ENCODE data around the gene RPS15. TPM values are rescaled to one million over a fixed set of nuclear protein-coding genes. Genes with fewer than 3 reads are reported as not detected.

RPS15 gene
- total RNA-seq, 1 donor from 2014 or later: 3,178 TPM

DNA sequence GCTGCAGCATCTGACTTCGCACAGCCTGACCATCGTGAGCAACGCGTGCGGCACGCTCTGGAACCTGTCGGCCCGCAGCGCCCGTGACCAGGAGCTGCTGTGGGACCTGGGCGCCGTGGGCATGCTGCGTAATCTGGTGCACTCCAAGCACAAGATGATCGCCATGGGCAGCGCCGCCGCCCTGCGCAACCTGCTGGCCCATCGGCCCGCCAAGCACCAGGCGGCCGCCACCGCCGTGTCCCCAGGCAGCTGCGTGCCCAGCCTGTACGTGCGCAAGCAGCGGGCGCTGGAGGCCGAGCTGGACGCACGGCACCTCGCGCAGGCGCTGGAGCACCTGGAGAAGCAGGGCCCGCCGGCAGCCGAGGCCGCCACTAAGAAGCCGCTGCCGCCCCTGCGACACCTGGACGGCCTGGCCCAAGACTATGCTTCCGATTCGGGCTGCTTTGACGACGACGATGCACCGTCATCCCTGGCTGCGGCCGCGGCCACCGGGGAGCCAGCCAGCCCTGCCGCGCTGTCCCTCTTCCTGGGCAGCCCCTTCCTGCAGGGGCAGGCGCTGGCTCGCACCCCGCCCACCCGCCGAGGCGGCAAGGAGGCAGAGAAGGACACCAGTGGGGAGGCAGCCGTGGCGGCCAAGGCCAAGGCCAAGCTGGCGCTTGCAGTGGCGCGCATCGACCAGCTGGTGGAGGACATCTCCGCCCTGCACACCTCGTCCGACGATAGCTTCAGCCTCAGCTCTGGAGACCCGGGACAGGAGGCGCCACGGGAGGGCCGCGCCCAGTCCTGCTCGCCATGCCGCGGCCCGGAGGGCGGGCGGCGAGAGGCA lies 27.2 kb downstream of the RPS15 start:
- Histone ChIP-seq H3K27me3 (ENCODE audit: control insufficient read depth, insufficient read depth, low read length) (peaks cover 49% of the 10 kb centered on the region), H3K4me3 (ENCODE audit: low read depth, low read length) (no peak overlapping the region), H3K36me3 (ENCODE audit: control insufficient read depth, insufficient read depth, low read length) (no peaks in the 10 kb centered on the region)
- no peak for DNase-seq (ENCODE audit: low read depth)
- peak; percentile 61 for TF ChIP-seq CTCF (IDR thresholded peaks at IDR 0.05; ENCODE audit: insufficient read depth, low read length, poor library complexity, severe bottlenecking)

DNA sequence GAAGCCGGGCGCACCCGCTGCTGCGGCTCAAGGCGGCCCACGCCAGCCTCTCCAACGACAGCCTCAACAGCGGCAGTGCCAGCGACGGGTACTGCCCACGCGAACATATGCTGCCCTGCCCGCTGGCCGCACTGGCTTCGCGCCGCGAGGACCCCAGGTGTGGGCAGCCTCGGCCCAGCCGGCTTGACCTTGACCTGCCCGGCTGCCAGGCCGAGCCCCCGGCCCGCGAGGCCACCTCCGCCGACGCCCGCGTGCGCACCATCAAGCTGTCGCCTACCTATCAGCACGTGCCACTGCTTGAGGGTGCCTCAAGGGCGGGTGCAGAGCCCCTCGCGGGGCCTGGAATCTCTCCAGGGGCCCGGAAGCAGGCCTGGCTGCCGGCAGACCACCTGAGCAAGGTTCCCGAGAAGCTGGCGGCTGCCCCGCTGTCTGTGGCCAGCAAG lies 27.8 kb downstream of the RPS15 start:
- DNase-seq (ENCODE audit: low read depth): no peak
- H3K27me3 ChIP-seq (ENCODE audit: control insufficient read depth, insufficient read depth, low read length): peaks cover 56% of the 10 kb centered on the region
- no peaks in the 10 kb centered on the region for H3K36me3 ChIP-seq (ENCODE audit: control insufficient read depth, insufficient read depth, low read length)
- no peak overlapping the region for H3K4me3 ChIP-seq (ENCODE audit: low read depth, low read length)
- no peak for TF ChIP-seq CTCF (IDR thresholded peaks at IDR 0.05; ENCODE audit: insufficient read depth, low read length, poor library complexity, severe bottlenecking)

DNA sequence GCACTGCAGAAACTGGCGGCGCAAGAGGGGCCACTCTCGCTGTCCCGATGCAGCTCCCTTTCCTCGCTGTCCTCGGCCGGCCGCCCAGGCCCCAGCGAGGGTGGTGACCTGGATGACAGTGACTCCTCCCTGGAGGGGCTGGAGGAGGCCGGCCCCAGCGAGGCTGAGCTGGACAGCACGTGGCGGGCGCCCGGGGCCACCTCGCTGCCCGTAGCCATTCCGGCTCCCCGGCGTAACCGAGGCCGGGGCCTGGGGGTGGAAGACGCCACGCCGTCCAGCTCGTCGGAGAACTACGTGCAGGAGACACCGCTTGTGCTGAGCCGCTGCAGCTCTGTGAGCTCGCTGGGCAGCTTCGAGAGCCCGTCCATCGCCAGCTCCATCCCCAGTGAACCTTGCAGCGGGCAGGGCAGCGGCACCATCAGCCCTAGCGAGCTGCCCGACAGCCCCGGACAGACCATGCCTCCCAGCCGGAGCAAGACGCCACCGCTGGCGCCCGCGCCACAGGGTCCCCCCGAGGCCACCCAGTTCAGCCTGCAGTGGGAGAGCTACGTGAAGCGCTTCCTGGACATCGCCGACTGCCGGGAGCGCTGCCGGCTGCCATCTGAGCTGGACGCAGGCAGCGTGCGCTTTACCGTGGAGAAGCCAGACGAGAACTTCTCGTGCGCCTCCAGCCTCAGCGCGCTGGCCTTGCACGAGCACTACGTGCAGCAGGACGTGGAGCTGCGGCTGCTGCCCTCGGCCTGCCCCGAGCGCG lies 28.4 kb downstream of the RPS15 start:
- no peak for TF ChIP-seq CTCF (IDR thresholded peaks at IDR 0.05; ENCODE audit: insufficient read depth, low read length, poor library complexity, severe bottlenecking)
- H3K27me3 ChIP-seq (ENCODE audit: control insufficient read depth, insufficient read depth, low read length): peaks cover 62% of the 10 kb centered on the region

DNA sequence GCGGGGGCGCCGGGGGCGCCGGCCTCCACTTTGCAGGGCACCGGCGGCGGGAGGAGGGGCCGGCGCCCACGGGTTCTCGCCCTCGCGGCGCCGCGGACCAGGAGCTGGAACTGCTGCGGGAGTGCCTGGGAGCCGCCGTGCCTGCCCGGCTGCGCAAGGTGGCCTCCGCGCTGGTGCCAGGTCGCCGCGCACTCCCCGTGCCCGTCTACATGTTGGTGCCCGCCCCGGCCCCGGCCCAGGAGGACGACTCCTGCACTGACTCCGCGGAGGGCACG lies 29.0 kb downstream of the RPS15 start:
- Histone ChIP-seq H3K27me3 (ENCODE audit: control insufficient read depth, insufficient read depth, low read length) (peaks cover 67% of the 10 kb centered on the region), H3K36me3 (ENCODE audit: control insufficient read depth, insufficient read depth, low read length) (no peaks in the 10 kb centered on the region), H3K4me3 (ENCODE audit: low read depth, low read length) (no peak overlapping the region)
- DNase-seq (ENCODE audit: low read depth): no peak
- no peak for TF ChIP-seq CTCF (IDR thresholded peaks at IDR 0.05; ENCODE audit: insufficient read depth, low read length, poor library complexity, severe bottlenecking)

More for the DNA sequence above, 28.4 kb downstream of the RPS15 start:
- DNase-seq (ENCODE audit: low read depth): no peak
- no peaks in the 10 kb centered on the region for H3K36me3 ChIP-seq (ENCODE audit: control insufficient read depth, insufficient read depth, low read length)
- no peak overlapping the region for H3K4me3 ChIP-seq (ENCODE audit: low read depth, low read length)

DNA sequence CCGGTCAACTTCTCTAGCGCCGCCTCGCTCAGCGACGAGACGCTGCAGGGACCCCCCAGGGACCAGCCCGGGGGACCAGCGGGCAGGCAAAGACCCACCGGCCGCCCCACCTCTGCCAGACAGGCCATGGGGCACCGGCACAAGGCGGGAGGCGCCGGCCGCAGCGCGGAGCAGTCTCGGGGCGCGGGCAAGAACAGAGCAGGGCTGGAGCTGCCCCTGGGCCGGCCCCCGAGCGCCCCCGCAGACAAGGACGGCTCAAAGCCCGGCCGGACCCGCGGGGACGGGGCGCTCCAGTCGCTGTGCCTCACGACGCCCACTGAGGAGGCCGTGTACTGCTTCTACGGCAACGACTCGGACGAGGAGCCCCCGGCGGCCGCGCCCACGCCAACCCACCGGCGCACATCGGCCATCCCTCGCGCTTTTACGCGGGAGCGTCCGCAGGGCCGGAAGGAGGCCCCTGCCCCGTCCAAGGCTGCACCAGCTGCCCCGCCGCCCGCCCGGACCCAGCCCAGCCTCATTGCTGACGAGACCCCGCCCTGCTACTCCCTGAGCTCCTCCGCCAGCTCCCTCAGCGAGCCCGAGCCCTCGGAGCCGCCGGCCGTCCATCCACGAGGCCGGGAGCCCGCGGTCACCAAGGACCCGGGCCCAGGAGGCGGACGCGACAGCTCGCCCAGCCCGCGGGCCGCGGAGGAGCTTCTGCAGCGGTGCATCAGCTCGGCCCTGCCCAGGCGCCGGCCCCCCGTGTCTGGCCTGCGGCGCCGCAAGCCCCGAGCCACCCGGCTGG lies 29.5 kb downstream of the RPS15 start:
- no peak overlapping the region for H3K4me3 ChIP-seq (ENCODE audit: low read depth, low read length)
- TF ChIP-seq CTCF (IDR thresholded peaks at IDR 0.05; ENCODE audit: insufficient read depth, low read length, poor library complexity, severe bottlenecking): no peak
- DNase-seq (ENCODE audit: low read depth): no peak
- peaks cover 72% of the 10 kb centered on the region for H3K27me3 ChIP-seq (ENCODE audit: control insufficient read depth, insufficient read depth, low read length)
- no peaks in the 10 kb centered on the region for H3K36me3 ChIP-seq (ENCODE audit: control insufficient read depth, insufficient read depth, low read length)

All from kidney epithelial cell (primary cell).